IPS-20b (cell line): ENCODE measurements around the gene ARHGEF19.

ENCODE experiments used
- H3K27ac ChIP-seq: one replicate; pipeline ENCODE4 v1.5.1; 2013; ENCODE audit warnings: low read length
- H3K27me3 ChIP-seq: 2 replicates; pipeline ENCODE4 v1.6.1; 2013; ENCODE audit warnings: mild to moderate bottlenecking, low read length, inconsistent platforms; ENCODE audit not compliant: insufficient read depth
- H3K36me3 ChIP-seq: 2 replicates; pipeline ENCODE4 v1.6.1; 2013; ENCODE audit warnings: low read depth, mild to moderate bottlenecking, inconsistent platforms, low read length, moderate library complexity; ENCODE audit not compliant: insufficient read depth
- H3K4me1 ChIP-seq: 2 replicates; pipeline ENCODE4 v1.6.1; 2013; ENCODE audit warnings: mild to moderate bottlenecking, control low read depth, inconsistent platforms, low read length, moderate library complexity; ENCODE audit not compliant: insufficient read depth
- H3K4me3 ChIP-seq: 2 replicates; pipeline ENCODE4 v1.5.1; 2013; ENCODE audit warnings: mild to moderate bottlenecking, low read length, inconsistent platforms
- H3K9ac ChIP-seq: 2 replicates; pipeline ENCODE4 v1.6.1; 2013; ENCODE audit warnings: low read depth, mild to moderate bottlenecking, inconsistent platforms, low read length, moderate library complexity
- H3K9me3 ChIP-seq: 2 replicates; pipeline ENCODE4 v1.6.1; 2013; ENCODE audit warnings: mild to moderate bottlenecking, low read depth, low read length, inconsistent platforms; ENCODE audit not compliant: insufficient read depth

The ARHGEF19 gene

DNA sequence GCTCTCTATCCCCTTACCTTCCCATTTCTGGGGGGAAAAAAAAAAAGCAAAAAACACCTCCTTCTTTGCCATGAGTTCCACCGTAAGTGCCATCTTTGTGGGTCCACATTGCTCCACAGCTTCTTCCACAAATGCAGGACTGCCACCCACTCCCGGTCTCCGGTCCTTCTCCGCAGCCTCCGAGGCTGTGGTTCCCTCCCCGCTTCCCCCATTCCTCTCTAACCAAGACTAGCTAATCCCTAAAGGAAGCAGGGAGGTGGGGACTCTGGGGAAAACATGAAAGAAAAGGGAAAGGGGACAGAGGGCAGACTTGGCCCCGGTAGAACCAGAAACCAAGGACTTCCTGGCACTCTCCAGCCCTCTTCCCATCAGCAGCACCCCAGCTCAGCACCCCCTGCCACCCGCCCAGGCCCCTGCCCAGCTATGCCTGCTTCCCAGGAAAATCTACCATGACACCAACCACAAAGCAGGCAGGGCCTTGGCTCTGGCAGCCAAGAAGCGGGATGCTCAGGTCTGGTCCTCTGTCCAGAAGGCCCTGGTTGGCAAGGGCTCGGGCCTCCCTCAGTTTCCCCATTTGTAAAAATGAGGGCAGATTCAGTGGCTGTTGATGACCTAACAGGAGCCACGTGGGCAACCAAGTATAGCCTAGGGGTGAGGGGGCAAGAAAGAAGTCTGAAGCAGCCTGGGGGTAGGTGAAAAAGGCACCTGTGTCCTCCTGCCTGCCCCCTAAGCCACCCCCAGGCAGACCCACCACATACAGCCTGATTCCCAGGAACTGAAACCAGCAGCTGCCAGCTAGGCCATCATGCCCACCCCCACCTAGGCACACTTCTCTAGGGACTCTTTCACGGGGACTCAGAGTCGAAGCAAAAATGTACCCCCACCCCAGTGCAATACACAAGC is 59.1 kb downstream of the ARHGEF19 start:
- Histone ChIP-seq H3K9me3 (no peaks in the 10 kb centered on the region), H3K27me3 (peaks cover 38% of the 10 kb centered on the region), H3K4me3 (peak overlapping the region; percentile 83; the same call in 1 of the 2 replicates), H3K27ac (no peak overlapping the region), H3K9ac (peak overlapping the region; percentile 78; the same call in 1 of the 2 replicates), H3K4me1 (peaks cover 30% of the 10 kb centered on the region), H3K36me3 (peaks cover 26% of the 10 kb centered on the region)

DNA sequence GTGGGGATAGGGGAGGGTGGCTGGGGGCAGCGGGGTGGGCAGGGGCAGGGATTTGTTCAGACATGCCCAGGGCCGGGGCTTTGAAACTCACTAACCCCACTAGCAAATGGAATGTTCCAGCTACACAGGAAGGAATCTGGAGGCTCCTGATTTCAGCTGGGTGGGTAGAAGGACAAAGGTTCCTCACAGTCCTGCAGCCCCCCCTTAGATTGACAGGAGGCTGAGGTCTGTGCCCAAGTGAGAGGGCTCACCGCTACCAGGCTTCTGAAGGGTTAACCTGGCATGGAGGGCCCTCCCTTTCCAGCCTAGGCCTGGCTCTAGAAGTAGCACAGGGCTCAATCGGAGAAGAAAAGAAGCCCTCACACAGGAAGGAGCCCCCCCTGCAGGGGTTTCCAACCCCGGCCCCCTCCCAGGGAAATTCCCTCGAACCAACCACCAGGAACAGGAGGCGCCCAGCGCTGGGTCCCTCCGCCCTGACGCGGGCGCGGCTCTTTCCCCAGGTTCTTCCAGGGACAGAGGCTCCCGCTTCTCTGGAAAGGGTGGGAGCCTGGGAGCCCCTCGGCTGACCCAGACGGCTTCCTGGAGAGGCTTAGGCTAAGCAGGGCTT is 59.9 kb downstream of the ARHGEF19 start:
- H3K9me3 ChIP-seq: no peaks in the 10 kb centered on the region
- peak overlapping the region; percentile 50; the same call in 1 of the 2 replicates for H3K9ac ChIP-seq
- H3K27ac ChIP-seq: no peak overlapping the region
- peak overlapping the region; percentile 83; the same call in 1 of the 2 replicates for H3K4me3 ChIP-seq
- peaks cover 34% of the 10 kb centered on the region for H3K36me3 ChIP-seq
- H3K4me1 ChIP-seq: peaks cover 31% of the 10 kb centered on the region
- peaks cover 32% of the 10 kb centered on the region for H3K27me3 ChIP-seq

DNA sequence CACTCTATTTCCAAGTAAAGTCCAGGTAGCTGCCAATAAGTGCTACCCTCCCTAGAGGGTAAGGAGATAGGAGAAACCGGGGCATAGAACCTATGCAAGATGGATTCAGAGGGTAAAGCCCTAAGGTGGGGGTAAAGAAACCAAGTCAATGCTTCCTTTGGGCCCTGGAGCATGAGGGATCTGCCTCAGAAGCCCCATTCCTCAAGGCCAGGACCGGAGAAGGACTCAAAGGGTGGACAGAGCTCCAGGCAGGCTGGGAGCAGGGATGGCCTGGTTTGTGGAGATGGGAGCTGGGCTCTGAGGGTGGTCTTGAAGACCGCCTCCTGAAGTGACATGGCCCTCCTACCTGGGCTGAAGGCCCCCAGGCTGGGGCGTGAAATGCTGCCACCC is 60.5 kb downstream of the ARHGEF19 start:
- H3K27ac ChIP-seq: no peak overlapping the region
- peaks cover 40% of the 10 kb centered on the region for H3K36me3 ChIP-seq
- H3K4me1 ChIP-seq: peaks cover 36% of the 10 kb centered on the region
- H3K9ac ChIP-seq: no peak overlapping the region
- H3K9me3 ChIP-seq: no peaks in the 10 kb centered on the region
- no peak overlapping the region for H3K4me3 ChIP-seq
- H3K27me3 ChIP-seq: peaks cover 28% of the 10 kb centered on the region

DNA sequence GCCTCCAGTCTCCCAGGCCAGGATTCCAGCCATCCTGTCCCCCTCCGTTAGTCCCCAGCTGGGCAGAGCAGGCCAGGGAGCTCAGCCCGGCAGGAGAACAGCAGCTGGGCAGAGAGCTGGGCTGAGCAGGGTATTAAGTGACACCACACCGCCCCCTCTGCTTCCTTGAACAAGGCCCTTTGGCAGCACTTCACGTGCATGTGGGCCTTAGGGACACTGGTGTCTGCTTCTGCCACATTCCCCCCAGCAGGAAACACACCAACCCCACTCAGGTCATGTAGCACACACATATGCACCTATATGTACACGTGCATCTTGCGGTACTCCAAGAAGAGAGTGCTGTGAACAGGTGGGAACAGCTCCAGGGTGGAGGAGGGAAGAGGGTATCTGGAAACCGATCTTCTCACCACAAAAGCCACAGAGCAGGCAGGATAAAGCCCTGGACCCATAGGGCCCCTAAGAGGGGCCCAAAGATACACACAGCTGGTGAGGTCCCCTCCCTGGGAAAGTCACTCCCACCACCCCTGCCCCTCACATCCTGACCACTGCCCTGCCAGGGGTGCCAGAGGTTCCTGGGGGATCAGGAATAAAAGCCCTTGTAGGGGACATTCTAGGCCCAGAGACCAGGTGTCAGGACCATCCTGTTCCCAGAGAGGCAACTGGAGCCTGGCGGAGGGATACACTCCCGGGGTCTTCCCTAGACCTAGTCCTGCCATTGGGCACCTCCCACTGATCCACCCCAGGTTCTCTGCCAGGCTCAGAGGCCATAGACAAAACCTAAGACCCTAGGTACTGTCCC is 61.1 kb downstream of the ARHGEF19 start:
- Histone ChIP-seq H3K4me1 (peaks cover 39% of the 10 kb centered on the region), H3K36me3 (peaks cover 43% of the 10 kb centered on the region), H3K27ac (no peak overlapping the region), H3K4me3 (no peak overlapping the region), H3K9me3 (no peaks in the 10 kb centered on the region), H3K9ac (no peak overlapping the region), H3K27me3 (peaks cover 22% of the 10 kb centered on the region)

DNA sequence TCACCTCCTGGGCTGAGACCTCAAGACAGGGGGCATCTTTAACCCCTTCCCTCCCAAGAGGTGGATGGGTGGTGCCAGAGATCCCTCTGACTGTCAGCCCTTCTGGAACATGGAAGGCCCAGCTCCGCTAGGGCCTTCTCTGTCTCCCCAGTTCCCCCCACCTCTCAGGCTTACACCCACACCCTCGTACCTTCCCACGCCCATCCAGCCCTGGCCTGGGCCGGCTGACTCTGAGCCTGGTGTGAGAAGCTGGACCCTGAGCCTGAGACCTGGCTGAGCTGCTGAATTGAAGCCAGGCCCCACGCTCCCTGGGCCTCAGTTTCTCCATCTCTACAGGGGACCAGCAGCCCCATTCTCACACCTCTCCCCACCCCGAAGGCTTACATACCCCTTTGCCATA is 61.9 kb downstream of the ARHGEF19 start:
- H3K36me3 ChIP-seq: peaks cover 43% of the 10 kb centered on the region
- H3K4me1 ChIP-seq: peaks cover 43% of the 10 kb centered on the region
- no peak overlapping the region for H3K27ac ChIP-seq
- no peak overlapping the region for H3K9ac ChIP-seq
- H3K27me3 ChIP-seq: peaks cover 18% of the 10 kb centered on the region
- no peak overlapping the region for H3K4me3 ChIP-seq
- H3K9me3 ChIP-seq: no peaks in the 10 kb centered on the region

DNA sequence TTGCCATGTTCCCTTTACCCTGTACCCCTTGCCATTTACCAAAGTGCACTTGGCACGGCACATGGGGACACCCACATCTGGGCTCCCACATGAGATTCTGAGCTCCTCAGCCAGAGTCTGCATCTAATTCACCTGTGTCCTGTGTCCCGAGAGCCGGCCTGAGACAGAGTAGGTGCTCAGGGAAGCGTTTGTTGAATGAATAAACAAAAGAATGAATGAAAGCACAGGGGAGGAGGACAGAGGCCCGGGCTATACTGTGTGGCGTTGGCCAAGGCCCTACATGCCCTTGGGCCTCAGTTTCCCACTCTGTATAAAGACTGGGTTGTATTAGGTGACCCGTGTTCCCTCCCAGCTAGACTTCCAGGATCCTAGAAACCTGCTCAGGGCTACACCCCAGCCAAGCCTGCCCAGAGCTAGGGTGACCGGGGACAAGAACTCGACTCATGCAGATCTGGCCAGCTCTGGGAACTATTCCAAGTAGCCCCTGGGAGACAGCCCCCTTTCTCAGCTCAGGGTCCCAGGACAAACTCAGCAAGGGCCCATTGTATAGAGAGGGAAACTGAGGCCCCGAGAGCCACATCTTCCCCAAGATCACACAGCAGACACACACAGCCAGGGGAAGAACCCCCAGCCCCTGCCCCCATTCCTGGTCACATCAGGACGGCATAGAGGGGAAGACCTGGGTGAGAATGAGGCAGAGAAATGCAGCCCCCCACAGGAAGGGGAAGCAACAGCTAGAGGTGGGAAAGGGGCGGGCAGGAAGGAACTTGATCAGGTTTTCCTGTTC is 62.6 kb downstream of the ARHGEF19 start:
- Histone ChIP-seq H3K4me1 (peaks cover 49% of the 10 kb centered on the region), H3K4me3 (no peak overlapping the region), H3K9ac (no peak overlapping the region), H3K36me3 (peaks cover 44% of the 10 kb centered on the region), H3K27me3 (peaks cover 12% of the 10 kb centered on the region), H3K9me3 (no peaks in the 10 kb centered on the region), H3K27ac (no peak overlapping the region)

DNA sequence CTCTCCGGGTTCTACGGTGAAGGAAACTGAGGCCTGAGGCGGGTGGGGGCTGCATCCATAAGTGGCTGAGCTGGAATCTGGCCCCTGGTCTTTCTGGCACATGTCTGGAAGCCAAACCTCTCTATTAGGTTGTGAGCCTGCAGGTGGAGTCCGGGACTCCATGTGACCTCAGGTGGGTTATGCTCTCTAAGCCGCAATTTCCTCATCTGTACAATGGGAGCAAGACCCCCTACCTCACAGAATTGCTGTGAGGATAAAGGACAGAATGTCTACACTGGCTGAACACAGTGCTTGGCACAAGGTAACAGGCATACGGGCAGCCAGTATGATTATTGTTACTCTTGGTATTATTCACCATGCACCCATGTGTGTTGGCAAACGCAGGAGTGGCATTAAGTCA is 63.3 kb downstream of the ARHGEF19 start:
- Histone ChIP-seq H3K9me3 (no peaks in the 10 kb centered on the region), H3K27ac (no peak overlapping the region), H3K9ac (no peak overlapping the region), H3K36me3 (peaks cover 51% of the 10 kb centered on the region), H3K27me3 (peaks cover 9% of the 10 kb centered on the region; the same call in 1 of the 2 replicates), H3K4me3 (no peak overlapping the region), H3K4me1 (peaks cover 55% of the 10 kb centered on the region)

DNA sequence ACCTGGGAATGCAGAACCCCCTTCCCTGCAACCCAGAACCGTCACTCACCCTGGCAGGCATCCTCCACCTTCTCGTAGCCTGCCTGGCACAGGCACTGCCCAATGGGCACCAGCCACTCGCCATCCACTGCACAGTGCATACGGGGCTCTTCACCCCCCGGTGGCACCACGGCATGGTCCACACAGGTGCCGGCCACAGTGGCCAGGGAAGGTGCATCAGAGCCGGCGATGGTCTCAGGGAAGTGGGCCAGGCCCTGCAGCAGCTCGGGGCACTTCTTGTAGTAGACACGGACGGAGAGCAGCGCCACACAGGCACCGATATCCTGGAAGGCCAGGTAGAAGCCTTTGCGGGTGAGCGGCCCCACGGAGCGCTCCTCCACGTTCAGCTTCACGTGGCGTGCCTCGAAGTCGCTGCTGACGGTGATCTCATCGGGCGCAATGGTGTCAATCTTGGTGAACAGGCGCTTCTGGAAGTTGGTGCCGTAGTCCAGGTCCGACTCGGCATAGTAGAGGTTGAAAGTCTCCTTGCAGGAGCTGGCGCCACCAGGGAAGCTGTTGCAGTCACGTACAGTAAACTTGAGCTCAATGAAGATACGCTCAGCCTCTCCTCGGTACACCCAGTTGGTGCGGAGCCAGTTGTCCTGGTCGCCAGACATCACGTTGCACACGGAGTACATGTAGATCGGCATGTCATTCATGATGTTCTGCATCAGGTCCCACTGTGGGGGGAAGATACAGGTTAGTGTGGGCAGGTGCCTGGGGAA is 63.9 kb downstream of the ARHGEF19 start:
- H3K27ac ChIP-seq: no peak overlapping the region
- H3K36me3 ChIP-seq: peaks cover 57% of the 10 kb centered on the region

More for the DNA sequence above, 63.9 kb downstream of the ARHGEF19 start:
- no peak overlapping the region for H3K9ac ChIP-seq
- 0 out of 2 replicates have a peak, but pooled peaks cover 2% of the 10 kb centered on the region for H3K27me3 ChIP-seq
- peaks cover 50% of the 10 kb centered on the region for H3K4me1 ChIP-seq
- no peaks in the 10 kb centered on the region for H3K9me3 ChIP-seq
- H3K4me3 ChIP-seq: no peak overlapping the region
